ENCODE measurements around the gene PEX14.
"Not testable (repeated sequence)": the region's sequence is repeated elsewhere in the genome, so short reads cannot be mapped to it uniquely, and the experiment has no call there.

The PEX14 gene

GRCh38 chr1:10497109-10497508 lies 22.4 kb downstream of the PEX14 start:
- DNase-seq: no peak

DNA sequence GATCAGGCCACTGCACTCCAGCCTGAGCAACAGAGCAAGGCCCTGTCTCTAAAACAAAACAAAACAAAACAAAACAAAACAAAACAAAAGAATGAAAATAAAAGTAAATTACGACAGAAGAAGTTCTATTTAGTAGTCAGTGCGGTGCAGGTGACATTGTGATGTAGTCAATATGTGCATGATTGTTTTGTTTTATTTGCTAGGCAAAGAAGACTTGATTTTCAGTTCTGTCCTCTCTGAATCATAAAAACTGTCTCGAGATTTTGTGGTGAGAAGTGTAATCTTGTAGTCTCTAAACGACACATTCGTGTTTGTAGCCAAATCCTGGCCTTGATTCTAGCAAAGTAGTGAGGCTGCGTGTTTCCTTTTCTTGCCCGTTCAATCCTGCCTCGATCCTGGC lies 23.5 kb downstream of the PEX14 start:
- no peak for DNase-seq

DNA sequence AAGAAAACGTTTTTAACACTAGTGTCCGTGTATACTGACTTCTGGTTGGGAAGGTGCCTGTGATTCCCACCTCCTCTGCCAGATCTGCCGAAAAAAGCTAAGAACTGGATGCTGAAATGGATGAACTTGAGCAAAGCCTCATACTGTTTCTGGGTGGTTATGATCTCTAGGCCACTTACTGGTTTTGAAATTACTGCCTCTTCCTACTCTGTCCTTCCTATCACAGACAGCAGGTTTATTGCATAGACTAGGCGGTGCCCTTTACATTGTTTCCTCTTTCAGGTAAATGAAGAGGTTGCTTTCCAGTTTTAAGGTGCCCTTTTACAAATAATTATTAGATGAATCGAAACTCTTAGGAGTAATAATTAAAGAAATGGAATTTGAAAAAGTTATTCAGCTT lies 27.5 kb downstream of the PEX14 start:
- DNase-seq: no peak

DNA sequence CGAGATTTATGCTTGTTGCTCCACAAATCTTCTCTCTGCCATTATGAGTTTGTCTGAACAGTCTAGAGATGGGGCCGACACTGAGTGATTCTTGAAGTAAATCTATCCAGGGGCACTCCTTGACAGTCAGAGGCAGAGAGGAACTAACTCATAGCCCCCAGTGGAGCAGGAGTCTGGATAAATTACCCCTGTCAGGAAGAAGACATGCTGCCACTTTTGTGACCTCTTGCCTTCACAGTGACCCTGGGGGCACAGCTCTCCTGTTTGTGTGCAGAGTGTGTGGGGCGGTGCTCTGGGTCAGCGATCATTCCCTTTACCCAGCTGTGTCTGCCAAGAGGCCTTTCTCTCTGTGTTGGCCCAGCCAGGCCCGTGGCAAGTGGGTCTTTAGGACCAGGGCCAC lies 29.5 kb downstream of the PEX14 start:
- no peak for DNase-seq

DNA sequence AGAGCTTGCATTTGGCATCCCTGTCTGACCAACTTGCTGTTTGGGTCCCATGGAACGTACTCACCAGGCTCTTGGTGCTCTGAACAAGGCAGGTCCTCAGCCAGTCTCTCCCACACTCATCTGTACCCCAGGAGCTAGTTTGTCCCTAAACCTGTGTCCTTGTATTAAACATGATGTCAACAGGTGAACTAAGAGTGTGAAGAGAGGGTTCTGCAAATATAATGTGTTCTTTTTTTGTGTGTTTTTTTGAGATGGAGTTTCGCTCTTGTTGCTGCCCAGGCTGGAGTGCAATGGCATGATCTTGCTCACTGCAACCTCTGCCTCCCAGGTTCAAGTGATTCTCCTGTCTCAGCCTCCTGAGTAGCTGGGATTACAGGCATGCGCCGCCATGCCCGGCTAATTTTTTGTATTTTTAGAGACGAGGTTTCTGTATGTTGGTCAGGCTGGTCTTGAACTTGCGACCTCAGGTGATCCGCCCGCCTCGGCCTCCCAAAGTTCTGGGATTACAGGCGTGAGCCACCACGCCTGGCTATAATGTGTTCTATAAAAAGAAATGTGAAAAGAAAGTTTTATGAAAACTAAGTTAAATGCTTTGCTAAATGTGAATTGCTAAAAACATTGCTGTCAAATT lies 31.4 kb downstream of the PEX14 start:
- DNase-seq: not testable (repeated sequence)

DNA sequence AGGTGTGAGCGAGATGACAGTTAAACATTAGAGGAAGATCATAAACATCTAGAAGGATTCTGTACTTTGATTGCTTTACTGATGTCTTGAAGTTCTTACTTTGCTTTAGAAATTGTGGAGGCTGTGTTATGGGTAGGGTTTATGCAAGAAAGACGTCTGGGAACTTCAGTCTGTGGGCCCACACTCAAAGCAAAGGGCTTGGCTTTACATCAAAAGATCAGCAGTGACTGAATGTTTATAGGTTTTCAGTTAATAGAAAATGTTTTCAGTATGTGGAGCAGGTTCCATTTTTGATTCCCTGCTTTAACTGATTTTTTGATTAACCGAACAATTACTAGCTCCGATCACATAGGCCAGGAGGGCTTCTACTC lies 31.9 kb downstream of the PEX14 start:
- no peak for DNase-seq

DNA sequence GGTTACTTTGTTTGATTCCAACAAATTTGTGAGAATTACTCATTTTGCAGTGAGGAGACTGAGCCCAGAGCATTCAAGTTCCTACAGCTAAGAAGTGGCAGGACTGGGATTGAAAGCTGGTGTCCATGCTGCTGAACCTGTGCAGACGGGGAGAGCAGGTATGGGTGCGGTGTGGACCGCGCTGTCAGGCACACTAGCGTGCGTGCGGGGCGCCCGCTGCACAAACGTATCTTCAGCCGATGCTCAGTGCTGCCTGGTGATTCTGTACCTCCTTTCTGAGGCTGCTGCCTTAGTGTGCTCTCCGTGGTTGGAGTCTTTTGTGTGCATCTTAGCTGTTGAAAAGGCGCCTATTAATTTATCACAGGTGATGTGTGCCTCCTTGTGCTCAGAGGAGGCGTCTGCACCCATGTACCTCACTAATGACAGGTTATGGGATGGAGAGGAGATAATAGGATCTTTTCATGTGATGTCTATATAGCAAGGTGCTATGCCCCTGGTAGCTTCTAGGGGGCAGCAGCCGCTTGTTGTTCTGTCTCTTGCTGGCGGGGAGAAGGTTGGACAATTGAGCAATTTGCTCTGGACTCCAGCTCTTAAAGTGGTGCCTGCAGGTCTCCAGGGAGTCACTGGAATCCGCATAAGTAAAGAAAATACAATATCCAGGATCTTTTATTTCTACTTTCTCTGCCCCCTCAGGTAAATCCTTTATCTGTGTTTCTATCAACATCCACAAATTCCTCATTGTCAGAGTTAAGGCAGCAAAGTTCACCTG lies 32.5 kb downstream of the PEX14 start:
- peak; percentile 83 for DNase-seq

DNA sequence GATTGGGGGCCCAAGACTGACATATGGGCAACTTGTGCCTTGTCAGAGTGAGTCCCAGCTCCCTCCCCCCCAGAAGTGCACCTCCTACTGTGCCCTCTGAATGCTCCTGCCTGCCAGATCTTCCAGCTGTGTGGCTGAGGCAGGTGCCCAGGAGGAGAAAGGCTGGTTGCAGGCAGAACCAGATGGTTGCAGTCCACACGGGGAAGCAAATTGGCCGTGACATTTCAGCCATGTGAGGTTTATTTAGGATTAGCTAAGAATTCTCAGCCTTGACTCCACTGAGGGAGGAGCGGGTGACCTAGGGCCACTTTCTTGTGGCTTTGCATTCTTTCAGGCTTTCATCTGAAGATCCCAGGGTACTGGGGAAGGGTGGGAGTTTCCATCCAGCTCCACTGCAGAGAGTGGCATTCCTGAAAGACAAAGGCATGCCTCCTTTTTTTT lies 33.8 kb downstream of the PEX14 start:
- DNase-seq: no peak

DNA sequence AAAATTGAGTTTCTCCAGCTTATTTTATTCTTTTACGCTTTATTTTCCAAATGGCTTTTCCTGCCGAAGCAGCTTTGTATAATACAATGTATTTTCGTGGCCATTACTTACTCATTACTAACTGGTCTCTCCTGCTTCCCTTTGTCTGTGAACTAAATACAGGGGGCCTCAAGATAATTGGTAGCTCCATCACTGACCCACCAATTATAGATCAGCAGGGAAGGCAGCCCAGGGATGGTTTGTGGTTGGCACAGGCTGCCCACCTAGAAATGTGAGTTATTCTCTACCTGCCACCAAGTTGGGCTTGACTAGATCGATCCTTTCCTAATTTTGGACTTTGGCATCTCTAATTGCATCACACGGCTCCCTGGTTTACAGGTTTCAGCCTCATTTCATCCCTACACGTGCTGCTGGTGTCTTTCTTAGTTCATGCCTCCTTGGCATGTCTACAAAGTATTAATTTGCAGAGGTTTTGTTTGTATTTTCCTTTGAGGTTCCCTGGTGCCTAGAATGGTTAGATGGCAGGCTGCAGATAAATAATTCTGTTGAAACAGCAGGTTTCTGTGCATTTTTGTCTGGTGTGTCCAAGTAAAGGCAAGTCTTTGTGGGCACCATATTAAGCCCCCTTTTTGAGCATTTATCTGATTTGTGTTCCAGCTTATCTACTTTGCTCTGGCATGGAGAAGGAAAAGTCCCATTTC lies 35.2 kb downstream of the PEX14 start:
- DNase-seq: peak; percentile 19

DNA sequence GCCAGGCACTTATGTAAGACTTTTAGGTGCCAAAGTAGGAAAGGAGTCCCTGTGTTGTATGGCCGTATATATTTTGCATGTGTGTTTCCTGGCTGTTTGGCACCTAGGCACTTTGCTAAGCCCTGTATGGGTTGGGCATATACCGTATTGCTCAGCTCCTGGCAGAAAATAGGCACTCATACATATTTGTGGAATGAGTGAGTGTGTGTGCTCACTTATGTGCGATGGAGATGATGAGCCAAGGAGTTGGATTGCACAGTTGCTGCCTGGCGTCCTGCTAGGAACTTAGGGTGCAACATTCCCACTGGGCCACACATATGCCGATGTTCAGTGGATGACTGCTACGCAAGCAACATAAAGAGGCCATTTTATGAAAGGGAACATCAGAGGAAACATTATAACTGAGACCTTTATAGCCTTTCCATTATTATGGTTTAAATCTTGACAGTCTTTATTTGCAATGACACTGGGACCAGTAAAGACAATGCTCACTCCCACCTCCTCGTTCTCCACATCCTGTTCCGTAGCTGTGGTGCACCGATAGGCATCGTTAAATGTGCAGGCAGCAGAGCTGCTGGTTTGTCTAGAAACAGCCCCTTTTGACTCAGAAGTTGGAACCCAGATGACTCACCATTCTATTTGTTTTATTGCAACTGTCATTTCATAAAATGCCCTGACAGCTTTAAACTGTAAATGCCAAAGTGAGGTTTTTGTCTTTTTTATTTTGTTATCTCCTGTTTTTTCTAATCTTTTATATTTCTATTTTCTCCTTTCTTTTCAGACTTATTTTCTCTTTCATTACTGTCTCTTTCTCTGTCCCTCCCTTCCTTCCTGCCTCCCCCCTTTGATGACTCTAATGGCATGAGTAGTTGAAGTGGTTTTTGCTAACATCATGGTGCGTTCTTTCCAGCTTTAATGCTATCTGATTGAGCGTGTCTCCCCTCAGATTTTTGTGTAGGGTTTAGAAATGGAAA lies 36.1 kb downstream of the PEX14 start:
- no peak for DNase-seq

GRCh38 chr1:10511494-10511885 lies 36.7 kb downstream of the PEX14 start:
- DNase-seq: no peak

- no peak for DNase-seq
Observed at GRCh38 chr1:10513199-10513598, 38.4 kb downstream of the PEX14 start.

DNA sequence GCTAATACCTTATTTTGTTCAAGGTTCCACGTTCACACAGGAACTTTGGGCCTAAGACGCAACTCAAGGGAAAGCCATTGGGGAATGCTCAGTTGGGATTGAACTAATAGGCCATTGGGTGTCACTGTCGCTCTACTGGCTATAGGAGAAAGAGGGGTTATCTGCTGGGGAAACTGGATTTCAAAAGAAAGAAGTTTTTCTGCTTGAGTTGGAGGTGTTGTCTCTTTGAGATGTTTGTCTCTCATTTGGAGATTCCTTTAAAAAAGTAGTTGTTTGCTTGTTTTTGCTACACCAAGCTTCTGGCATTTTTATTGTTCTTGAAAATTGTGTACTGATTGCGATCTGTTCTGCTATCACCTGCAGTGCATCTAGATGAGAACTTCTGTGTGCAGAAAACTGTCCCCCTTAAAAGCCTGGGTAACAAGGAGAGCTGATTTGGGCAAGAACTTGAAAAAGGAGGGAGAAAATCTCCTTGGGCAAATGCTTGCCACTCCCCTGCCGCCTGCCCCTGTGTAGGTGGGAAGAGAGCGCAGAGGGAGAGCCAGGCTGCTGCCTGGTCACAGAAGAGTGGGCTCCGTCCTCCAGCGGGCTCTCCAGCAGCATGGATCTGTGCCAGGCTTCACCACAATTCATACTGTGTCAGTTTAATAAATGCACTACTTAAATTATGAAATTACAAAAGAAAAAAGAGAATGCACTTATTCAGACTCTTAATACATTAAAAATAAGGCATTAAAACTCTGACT lies 39.9 kb downstream of the PEX14 start:
- DNase-seq: peak; percentile 38

DNA sequence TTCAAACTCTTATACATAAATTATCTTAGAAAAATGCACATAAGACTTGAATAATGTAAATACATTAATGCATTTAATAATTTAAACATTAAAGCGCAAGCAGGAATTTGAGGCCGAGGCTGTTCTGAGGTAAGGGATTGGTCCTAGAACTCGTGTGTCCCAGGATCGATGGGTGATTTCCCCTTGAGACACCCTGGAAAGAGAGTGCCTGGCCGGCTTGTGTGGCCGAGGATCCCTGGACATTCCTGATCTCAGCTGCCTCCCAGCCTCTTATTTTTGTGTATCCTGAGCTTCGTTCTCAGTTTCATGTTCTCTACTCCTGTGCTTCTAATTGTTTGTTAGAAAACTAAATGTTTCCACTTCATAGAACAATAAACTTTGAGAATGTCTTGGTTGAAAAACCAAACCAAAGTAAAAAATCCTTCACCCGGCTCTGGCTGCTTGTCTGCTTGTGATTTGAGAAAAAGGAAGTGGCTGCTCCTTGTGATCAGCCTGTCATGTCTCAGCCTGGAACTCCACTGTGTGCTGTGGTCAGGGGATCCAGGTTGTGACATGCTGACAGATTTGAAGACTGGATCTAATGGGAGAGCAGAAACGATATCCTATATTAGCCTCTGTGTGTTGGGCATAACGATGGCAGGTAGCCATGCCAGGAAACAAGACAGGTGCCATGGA lies 40.7 kb downstream of the PEX14 start:
- no peak for DNase-seq

GRCh38 chr1:10515976-10516750 lies 41.4 kb downstream of the PEX14 start:
- DNase-seq: no peak

GRCh38 chr1:10516925-10517676 lies 42.4 kb downstream of the PEX14 start:
- DNase-seq: no peak

GRCh38 chr1:10517677-10517982 lies 42.9 kb downstream of the PEX14 start:
- no peak for DNase-seq

DNA sequence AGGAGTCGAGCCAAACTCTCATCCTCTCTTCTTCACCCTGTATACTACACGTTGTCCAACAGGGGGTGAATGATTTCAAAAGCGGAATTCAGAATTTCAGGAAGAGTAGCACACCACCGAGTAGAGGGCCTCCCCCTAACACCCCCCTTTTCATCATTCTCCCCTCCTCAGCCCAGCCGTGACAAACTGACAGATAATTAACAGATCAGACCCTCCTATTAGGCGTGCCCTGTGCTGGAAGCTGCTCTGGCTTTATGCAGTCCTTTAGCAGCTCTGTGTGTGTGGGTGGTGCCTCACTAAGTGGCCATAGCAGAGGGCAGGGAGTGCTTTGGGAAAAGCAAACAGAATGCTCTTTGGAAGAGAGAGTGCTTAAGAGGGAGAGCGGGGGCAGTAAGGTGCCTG lies 44.3 kb downstream of the PEX14 start:
- peak; percentile 65 for DNase-seq

GRCh38 chr1:10520497-10520896 lies 45.7 kb downstream of the PEX14 start:
- no peak for DNase-seq

- no peak for DNase-seq
Observed at GRCh38 chr1:10520952-10521351, 46.2 kb downstream of the PEX14 start.

Data from NCI-H748 treated with DMSO at 0.1 percent for 48 hours (cell line).